ENCODE data around the gene MED16.
"Not testable (repeated sequence)": the region's sequence is repeated elsewhere in the genome, so short reads cannot be mapped to it uniquely, and the experiment has no call there.

Gene MED16

DNA sequence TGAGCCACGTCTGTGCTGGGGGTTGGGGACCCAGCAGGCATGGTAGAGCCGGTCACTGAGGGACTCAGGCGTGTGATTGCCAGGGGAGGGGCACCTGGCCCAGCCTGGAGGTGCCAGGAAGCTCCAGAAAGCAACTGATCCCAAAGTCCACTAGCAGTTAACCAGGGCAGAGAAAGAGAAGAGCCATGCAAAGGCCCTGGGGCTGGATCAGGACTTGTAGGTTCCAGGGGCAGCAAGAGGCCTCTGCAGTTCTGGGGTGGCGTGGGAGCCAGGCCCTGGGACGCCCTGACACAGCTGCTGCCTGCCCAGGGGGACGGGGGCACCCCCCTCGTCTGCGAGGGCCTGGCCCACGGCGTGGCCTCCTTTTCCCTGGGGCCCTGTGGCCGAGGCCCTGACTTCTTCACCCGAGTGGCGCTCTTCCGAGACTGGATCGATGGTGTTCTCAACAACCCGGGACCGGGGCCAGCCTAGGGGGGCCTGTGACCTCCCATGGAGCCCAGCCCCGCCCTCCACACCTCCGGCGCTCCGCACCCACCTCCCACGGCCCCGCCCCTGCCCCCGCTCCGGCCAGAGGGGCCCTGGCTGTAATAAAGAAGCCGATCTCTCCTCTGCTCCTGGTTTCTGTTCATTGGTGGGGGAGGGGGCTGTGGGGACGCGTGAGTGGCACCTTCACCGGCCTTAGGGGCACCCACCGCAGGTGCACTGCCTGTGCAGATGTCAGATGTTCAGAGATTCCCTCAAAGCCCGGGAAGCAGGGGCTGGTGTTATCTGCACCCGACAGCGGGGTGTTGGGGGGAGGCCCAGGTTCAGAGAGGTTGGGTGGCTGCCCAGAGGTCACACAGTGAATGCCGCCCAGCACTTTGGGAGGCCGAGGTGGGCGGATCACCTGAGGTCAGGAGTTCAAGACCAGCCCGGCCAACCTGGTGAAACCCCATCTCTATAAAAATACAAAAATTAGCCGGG, 61.3 kb downstream of the MED16 start:
- no peak for DNase-seq (ENCODE audit: low read depth in 1 of 2, low spot score in 1 of 2)

DNA sequence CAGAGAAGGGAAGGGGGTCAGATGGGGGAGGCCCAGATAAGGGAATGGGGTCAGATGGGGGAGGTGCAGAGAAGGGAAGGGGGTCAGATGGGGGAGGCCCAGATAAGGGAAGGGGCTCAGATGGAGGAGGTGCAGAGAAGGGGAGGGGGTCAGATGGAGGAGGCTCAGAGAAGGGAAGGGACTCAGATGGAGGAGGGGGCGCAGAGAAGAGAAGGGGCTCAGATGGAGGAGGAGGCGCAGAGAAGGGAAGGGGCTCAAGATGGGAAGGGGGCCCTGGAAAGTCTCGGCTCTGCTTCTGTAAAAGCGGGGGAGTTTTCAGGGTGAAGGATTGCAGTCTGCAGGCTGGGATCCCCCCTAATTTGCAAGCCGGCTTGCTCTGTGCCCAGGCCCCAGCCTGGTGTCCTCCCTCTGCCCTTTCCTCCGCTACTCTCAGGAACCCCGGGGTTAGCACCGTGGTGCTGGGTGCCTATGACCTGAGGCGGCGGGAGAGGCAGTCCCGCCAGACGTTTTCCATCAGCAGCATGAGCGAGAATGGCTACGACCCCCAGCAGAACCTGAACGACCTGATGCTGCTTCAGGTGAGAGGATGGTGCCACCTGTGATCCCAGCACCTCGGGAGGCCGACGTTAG, 63.7 kb downstream of the MED16 start:
- no peak for DNase-seq (ENCODE audit: low read depth in 1 of 2, low spot score in 1 of 2)

GRCh38 chr19:827710-828321, 65.2 kb downstream of the MED16 start, which contains the start of gene AZU1:
Gene AZU1, plus strand, starts transcription at chr19:827837. Its CDS starts 10 bp downstream, at chr19:827847.
- no peak for DNase-seq (ENCODE audit: low read depth in 1 of 2, low spot score in 1 of 2)

GRCh38 chr19:827314-827709, 65.7 kb downstream of the MED16 start:
- no peak for DNase-seq (ENCODE audit: low read depth in 1 of 2, low spot score in 1 of 2)

DNA sequence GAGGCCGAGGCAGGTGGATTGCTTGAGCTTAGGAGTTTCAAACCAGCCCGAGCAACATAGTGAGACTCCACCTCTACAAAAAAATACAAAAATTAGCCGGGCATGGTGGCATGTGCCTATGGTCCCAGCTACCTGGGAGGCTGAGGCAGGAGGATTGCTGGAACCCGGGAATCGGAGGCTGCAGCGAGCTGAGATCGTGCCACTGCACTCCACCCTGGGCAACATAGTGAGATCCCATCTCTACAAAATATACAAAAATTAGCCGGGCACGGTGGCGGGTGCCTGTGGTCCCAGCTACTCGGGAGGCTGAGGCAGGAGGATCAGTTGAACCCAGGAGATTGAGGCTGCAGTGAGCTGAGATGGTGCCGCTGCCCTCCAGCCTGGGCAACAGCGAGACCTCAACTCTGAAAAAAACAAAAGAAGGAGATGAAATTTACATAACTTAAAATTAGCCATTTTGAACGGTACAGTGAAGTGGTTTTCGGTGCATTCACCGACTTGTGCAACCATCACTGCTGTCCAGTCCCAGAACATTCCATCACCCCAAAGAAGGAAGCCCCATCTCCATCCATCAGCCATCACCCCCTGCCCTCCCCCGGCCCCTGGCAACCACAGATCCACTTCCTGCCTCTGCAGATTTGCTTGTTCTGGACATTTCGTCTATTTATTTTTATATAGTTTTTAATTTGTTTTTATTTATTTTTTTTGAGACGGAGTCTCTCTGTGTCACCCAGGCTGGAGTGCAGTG, 66.9 kb downstream of the MED16 start:
- DNase-seq (ENCODE audit: low read depth in 1 of 2, low spot score in 1 of 2) = no peak

- no peak for DNase-seq (ENCODE audit: low read depth in 1 of 2, low spot score in 1 of 2)
These were observed 68.1 kb downstream of the MED16 start for GRCh38 chr19:824885-825284.

GRCh38 chr19:823565-824121, 69.3 kb downstream of the MED16 start:
- no peak for DNase-seq (ENCODE audit: low read depth in 1 of 2, low spot score in 1 of 2)

DNA sequence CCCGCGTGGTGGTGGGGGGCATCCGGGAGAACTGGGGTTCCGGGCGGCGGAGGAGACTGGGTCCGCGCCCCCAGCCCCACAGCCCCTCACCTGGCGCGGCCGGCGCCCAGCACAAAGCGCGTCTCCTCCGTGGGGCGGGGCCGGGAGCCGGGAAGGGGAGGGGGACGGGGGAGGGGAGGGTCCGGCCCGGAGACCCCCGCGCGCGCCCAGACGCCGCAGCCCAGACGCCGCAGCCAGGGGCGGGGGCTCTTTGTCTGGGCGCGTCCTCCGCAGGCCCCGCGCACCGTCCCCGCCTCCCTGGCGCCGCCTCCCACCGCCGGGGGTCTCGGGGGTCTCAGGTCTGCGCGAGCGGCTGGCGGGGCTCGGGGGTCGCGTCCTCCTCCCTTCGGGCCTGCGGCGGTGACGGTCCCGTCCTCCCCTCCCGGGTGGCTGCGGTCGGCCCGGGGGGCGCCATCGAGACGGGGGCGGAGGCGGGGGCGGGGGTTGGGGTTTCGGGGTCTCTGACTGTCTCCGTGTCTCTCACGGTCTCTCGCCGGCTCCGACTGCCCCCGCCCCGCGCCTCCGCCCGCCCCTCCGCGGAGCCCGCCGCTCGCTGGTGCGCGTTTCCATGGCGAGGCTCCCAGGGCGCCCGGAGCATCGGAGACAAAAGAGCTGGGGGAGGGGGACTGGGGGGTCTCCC, 71.0 kb downstream of the MED16 start, which contains the start of gene PLPPR3:
PLPPR3 (minus strand) TSS at position 131 of the 679 bp plus-strand sequence. CDS start 396 bp downstream, outside the sequence.
- no peak for DNase-seq (ENCODE audit: low read depth in 1 of 2, low spot score in 1 of 2)

- no peak for DNase-seq (ENCODE audit: low read depth in 1 of 2, low spot score in 1 of 2)
These were observed 71.7 kb downstream of the MED16 start for GRCh38 chr19:821231-821824.

- DNase-seq (ENCODE audit: low read depth in 1 of 2, low spot score in 1 of 2) = not testable (repeated sequence)
These were observed 72.8 kb downstream of the MED16 start for GRCh38 chr19:820212-820611.
